HFF-Myc (cell line): ENCODE data around the gene SCAMP2.
A peak's percentile ranks its signal among the peaks of the same experiment; 100 is the strongest.

Experiments used
- DNase-seq: peaks from one replicate; pipeline ENCODE4 v3.0.0-alpha.2; 2011; ENCODE audit warnings: low read depth; ENCODE audit errors: extremely low read depth
- H3K4me3 ChIP-seq: replicated peaks from 2 replicates; pipeline ENCODE4 v1.5.1; 2011; ENCODE audit warnings: low read depth, mild to moderate bottlenecking, control low read depth, low read length
- TF ChIP-seq, protein P1 (sequence below): IDR thresholded peaks from 2 replicates; pipeline ENCODE4 v1.5.1; 2012; ENCODE audit warnings: mild to moderate bottlenecking, low read depth, low read length, control low read depth; ENCODE audit errors: missing control alignments

SCAMP2 gene

DNA sequence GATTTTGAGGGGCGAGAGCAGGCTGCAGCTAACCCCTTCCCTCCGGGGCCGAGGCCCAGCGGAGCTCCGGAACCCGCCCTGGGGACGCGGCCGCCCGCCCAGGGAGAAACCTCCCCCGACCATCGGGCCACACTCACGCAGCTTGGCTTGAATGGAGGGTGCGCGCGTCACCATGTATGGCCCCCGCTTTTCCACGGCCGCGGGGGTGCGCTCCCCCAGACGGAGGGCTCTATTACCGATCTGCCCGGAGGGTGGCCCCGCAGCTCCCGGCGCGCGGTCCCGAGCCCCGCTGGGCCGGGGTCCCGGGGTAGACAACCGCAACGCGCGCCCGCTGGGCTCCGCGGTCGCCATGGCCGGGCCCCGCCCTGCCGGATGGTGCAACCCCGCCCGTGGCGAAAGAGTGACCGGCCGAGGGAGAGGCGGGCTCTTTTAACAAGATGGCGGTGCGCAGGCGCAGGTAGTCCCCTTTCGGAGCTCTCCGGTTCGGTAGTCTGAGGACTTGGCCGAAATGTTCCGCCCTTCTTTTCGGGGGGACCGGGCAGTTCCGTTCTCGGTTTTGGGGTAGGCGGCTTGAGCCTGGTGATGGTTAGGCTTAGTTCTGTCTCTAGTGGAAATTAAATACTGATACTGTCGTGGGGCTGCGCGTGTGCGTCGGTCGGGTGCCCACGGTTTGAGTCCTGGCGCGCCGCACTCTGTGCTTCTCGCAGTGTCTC lies 33.4 kb upstream of the SCAMP2 start, which contains the start of gene FAM219B:
Gene FAM219B (minus strand): TSS at position 402 of the 713 bp plus-strand sequence. CDS start 51 bp downstream, at position 351.
- DNase-seq: peak; percentile 48
- peak within 1 kb of the TSS; percentile 84 for H3K4me3 ChIP-seq
- TF ChIP-seq, protein P1, sequence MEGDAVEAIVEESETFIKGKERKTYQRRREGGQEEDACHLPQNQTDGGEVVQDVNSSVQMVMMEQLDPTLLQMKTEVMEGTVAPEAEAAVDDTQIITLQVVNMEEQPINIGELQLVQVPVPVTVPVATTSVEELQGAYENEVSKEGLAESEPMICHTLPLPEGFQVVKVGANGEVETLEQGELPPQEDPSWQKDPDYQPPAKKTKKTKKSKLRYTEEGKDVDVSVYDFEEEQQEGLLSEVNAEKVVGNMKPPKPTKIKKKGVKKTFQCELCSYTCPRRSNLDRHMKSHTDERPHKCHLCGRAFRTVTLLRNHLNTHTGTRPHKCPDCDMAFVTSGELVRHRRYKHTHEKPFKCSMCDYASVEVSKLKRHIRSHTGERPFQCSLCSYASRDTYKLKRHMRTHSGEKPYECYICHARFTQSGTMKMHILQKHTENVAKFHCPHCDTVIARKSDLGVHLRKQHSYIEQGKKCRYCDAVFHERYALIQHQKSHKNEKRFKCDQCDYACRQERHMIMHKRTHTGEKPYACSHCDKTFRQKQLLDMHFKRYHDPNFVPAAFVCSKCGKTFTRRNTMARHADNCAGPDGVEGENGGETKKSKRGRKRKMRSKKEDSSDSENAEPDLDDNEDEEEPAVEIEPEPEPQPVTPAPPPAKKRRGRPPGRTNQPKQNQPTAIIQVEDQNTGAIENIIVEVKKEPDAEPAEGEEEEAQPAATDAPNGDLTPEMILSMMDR: no peak

DNA sequence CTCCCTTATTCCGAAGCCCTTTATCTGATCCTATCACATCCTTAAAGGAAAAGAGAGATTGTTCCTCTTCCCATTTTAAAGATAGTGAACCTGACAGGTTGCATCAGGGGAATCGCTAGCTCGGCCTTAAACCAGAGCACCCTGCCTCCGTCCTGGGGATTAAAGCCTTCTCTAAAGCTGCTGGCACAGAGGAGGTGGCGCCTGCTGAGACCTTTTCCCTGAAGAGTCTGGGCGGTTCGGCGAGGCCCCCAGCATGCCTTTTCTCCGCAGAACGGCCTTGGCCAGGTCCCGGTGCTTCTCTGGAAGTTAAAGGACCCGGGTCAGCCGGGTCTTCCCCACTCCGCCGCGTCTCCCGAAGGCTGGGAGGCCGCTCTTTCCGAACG lies 32.9 kb upstream of the SCAMP2 start:
- TF ChIP-seq, protein P1: no peak
- DNase-seq: no peak
- peak overlapping the region; percentile 84 for H3K4me3 ChIP-seq

DNA sequence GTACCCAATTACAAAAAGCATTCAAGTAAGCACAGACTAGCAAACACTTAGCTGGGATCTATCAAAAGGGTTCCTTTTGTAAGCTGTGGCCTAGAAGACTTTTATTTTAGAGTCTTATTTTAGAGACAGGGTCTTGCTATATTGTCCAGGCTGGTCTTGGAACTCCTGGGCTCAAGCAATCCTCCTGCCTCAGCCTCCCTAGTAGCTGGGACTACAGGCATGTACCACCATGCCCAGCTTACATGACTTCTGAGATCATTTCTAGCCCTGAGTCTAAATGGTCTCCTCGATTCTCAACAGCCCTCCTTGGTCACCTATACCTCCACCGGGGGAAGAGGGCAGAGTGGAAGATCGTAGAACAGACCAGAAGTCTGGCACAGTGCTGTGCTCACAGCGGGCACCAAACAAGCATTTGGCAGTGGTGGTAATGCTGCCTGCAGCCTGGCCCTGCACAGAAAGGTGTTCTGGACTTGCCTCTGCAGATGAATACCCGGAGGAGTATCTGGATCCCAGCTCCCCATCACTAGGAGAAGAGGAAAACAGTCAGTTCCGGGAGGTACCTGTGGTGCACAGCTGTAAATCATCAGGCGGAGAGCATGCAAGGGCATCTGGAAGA lies 31.1 kb upstream of the SCAMP2 start:
- no peak for DNase-seq
- H3K4me3 ChIP-seq: 0 out of 2 replicates have a peak overlapping the region, but pooled peaks have one; percentile 84
- TF ChIP-seq, protein P1: no peak

DNA sequence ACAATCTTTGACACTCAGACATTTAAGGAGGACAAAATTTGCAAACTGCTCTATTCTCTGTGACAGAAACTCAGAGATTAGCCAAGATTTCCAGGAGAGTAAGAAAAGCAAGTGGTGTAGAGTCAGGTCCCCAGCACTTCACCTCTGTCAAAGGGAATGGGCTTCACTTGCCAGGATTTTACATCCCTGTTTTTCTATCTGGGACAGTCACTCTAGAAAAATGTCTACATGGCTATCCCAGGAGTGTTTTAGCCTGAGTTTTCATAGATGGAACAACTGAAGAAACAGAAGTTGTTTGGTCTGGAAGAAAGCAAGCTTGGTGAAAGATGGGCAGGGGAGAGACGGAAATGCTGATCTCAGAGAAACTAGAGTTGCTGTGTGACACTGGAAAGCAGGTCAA lies 30.5 kb upstream of the SCAMP2 start:
- no peak overlapping the region for H3K4me3 ChIP-seq
- TF ChIP-seq, protein P1: no peak
- DNase-seq: no peak

DNA sequence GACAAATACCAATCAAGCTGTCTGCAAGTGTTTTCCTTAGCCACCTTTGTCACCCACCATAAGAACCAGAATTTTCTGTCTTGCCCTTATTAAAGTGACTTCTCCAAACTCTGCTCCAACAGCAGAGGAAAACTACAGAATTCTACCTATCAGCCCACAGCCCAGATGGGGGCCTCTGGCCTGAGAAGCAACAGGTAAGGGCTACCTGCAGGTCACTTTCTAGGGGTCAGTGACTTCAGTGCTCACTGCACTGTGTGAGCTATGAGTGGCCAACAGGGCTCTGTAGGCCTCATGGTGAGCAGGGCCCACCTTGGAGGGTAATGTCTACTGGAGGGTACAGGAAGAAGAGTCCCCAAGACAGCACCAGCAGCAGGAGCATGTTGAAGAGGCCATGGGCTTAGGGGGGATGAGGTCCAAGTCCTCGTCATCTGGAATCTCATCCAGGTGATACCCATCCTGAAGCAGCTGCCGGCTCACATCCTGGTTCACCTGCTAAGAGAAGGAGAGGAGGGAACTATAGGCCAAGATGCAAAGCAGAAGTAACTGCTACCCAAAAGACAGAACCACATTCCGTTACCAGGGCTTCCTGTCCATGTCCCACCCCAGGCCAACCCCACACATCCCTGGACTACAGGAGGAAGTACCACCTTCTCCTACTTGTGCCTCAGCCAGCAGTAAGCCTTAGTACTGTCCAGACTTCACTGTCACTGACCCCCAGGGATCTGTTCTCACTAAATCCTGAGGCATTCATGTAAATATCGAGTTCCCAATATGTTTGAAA lies 29.3 kb upstream of the SCAMP2 start:
- TF ChIP-seq, protein P1: no peak
- no peak overlapping the region for H3K4me3 ChIP-seq
- DNase-seq: no peak

DNA sequence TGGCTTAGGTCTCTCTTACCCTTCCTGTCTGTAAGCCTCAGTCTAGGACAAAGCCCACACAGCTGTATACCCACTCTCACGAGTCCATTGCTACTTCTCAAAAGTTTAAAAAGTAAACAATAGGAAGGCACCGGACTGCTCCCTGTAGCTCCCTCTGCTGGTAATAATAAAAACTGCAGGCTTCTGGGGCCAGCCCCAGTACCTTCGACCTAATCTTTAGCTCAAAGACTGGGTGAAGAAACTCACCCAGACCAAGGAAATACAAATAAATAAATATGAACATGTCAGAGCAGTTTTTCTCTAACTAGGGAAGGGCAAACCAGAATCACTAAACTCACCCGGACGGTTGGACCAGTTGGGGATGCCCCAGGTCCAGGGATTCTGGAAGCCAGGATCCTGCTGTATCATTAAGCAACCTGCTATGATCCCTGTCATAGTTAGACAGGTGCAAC lies 28.5 kb upstream of the SCAMP2 start:
- TF ChIP-seq, protein P1: peak; percentile 82
- H3K4me3 ChIP-seq: no peak overlapping the region
- no peak for DNase-seq
